Non-pigmented ciliary epithelial cell (primary cell): Measurements from ENCODE around the gene ENOX2.

Experiments
- DNase-seq: peaks from one replicate; pipeline ENCODE4 v3.0.0-alpha.2; 2010; ENCODE audit warnings: low read depth

Gene ENOX2

DNA sequence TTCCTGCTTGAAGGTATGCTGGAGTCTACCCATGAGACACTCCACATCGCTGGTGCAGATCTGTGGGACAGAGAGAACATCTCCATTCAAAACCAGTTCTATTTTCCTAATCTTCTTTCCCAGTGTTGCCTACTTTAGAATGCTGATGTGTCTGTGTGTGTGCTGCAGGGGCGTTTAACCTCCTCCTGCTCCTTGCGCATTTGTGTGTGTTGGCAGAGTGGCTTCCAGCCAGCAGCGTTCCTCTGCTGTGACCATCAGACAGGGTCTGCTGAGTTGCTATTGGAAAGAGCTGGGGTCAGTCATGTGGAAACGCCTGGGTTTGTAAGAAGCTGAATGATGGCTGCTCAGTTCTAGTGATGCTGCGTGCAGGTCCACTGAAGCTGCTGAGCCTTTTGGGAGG lies 277.6 kb downstream of the ENOX2 start:
- DNase-seq, result peak; percentile 2

DNA sequence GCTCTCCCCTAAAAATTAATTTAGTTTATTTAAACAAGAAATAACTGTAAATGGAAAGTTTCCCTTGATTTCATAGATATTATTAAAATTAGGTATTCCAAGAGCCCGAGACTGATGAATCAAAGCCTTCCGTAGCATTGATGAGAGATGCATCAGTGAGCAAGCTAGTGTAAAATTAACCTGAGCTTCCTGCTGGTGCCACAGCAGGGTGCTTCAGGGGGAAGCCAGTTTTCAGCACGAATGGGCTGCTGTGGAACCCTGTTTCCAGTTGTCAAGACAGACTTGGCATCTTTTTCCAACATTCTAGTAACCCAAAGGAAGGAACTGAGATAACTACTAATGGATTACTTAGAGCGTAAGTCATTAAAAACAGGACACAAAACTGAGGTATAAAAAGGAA lies 279.5 kb downstream of the ENOX2 start:
- DNase-seq, result no peak

DNA sequence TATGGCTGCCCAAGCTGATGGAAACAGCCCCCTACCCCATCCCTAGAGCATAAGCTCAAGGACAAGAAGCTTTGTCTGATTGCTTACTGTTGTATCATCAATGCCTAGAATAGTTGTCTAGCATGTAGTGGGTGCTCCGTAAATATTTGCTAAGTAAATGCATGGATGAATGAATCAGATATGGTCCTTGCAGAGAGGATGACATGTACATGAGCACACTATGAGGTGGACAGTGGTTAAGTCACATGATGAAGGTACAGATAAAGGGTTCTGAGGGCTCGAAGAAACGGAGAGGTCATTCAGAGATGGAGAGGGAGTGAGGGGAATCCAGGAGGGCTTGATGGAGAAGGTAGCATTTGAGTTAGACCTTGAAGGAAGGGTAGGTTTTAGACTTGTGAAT lies 287.1 kb downstream of the ENOX2 start:
- DNase-seq, result no peak

DNA sequence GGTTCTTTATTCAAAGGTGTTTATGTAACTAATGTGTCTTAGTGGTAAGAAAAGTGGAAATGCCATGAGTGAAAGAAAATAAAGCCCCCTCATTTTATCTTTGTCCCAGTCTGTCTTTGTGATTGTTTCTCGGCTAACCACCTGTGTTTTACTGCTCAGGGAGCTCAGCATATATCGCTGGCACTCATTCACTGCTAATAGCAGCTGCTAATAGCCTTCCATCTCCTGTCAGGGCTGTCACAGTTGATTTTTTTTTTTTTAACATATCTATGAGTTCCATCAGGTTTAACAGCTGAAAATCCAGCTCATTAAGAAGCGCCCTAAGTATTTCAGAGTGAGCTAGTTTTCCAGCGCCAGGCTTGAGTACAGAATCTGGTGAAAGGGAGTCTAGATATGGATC lies 295.6 kb downstream of the ENOX2 start:
- no peak for DNase-seq

DNA sequence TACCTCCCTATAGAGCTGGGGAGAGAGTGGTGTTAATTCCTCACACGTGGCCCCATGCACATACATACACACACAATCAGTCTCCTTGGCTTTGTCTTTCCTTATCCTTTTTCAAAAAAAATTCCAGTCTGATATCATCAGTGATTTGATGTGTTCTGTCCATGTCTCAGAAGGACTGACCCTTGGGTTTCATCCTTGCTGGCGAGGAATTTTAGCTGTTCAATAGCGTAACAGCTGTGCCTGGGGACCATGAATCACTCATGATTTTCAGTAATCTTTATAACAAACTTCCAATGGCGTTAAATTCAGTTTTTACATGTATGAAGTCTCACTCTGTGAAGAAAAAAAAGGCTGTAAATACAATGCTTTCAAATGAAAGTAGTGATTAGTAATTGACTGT lies 296.6 kb downstream of the ENOX2 start:
- no peak for DNase-seq

DNA sequence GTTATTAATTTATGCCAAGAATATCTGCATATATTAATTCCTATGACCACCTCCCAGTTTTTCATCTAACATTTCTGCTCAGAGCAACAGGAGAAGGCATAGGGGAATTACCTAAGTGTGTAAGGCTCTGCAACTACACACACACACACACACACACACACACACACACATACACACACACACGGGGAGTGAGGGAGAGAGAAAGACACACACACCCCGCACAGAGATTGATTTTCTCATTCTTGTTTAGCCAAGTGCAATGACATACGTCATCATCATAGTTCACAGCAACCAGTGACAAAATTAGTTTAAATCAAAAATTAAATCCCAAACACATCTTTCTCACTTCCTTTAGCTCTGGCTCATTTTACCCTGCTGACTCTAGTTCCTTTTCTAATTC lies 298.1 kb downstream of the ENOX2 start:
- no peak for DNase-seq

DNA sequence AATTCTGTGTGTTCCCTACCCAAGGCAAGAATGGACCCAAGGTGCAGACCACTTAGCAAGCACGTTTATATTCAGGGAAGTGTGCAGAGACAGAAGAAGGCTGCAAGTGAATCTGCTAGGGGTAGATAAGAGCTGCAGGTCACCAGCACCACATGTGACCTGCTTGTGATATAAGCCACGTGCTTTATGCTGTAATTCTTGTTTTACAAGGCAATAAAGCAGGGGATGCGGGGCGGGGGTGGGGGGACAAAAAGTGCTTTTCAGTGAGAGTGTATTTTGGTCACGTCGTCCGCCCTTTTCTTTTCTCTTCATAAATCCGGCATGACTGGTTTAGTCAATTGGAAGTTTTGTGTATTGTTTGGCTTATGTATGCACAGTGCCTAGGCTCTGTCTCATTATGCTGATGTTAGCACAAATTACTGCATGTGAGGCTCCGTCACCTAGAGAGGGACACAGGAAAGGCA lies 308.5 kb downstream of the ENOX2 start:
- DNase-seq, result no peak

DNA sequence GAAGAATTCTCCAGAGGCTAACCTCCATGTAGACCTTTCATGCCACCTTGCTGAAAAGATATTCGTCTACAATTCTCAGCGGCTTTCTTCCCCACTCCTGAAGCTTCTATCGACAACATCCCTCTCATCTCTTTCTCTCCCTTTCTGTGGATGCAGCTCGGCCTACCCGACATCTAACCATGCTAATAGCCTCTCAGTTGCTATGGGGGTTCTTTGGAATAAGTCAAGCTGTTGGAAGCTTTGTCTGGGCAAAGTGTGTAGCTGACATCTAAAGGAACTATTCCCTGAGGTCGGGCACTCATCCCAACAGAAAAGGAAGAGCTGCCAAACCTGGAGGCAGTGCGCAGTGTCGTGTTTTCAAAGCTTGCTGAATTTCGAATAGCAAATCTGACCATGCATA lies 309.1 kb downstream of the ENOX2 start:
- no peak for DNase-seq

- DNase-seq, result no peak
Measured at GRCh38 chrX:130592204-130592603, 310.8 kb downstream of the ENOX2 start.

DNA sequence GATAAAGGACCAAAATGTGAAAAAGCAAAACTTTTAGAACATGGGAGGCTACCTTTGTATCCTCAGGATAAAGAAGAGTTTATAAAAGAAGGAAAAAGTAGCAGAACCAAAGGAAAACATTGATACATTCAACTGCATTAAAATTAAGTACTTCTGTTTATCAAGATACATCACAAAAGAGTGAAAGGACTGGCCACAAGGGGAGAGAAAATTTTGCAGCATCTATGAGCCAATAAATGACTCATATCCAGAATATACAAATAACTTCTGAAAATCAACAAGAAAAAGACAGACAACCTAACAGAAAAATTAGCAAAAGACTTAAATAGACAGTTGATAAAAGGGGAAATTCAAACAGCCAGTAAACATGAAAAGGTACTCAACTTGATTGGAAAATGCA lies 324.1 kb downstream of the ENOX2 start:
- no peak for DNase-seq

DNA sequence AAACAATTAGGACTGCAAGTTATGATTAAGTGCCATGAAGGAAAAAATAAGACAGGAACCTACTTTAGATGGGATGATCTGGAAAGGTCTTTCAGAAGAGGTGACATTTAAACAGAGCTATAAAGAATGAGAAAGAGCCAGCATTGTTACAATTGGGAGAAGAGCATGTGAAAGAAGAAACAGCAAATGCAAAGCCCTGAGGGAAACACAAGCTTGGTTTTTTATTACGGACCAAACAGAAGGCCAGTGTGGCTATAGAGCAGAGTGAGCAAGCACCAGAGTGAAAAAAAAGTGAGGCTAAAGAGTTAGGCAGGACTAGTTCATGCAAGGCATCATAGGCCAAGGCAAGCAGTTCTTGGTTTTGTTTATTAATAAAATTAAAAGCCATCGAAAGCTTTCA lies 325.6 kb downstream of the ENOX2 start:
- DNase-seq, result no peak

- no peak for DNase-seq
Measured at GRCh38 chrX:130575831-130576389, 327.1 kb downstream of the ENOX2 start.
